Anterior cingulate cortex (tissue), 58 donors: ENCODE results near the gene DNAJC27.
A peak's percentile ranks its signal among the peaks of the same experiment; 100 is the strongest.

Experiments
- DNase-seq, 58 donors: peaks; one replicate each; lab custom pipeline; 2025; lab: John Stamatoyannopoulos, UW

DNAJC27 gene

GRCh38 chr2:24972315-24972961, 683 bp upstream of the DNAJC27 start:
- DNase-seq = peak in 22 of 58 donors; percentile 5 to 60 (median 34)

- peak in 25 of 58 donors; percentile 37 to 79 (median 61) for DNase-seq
Observed at GRCh38 chr2:24971286-24971535, 544 bp downstream of the DNAJC27 start.

- no peak for DNase-seq
Observed at GRCh38 chr2:24970483-24971285, 1.1 kb downstream of the DNAJC27 start.

GRCh38 chr2:24969784-24970183, 2.0 kb downstream of the DNAJC27 start:
- DNase-seq = no peak

- peak in 1 of 58 donors; percentile 8 for DNase-seq
Observed at GRCh38 chr2:24961903-24962302, 9.9 kb downstream of the DNAJC27 start.

- DNase-seq = no peak
Observed at GRCh38 chr2:24959761-24960160, 12.0 kb downstream of the DNAJC27 start.

- no peak for DNase-seq
Observed at GRCh38 chr2:24958411-24958935, 13.3 kb downstream of the DNAJC27 start.

- DNase-seq = no peak
Observed at GRCh38 chr2:24957976-24958375, 13.8 kb downstream of the DNAJC27 start.

GRCh38 chr2:24957221-24957620, 14.5 kb downstream of the DNAJC27 start:
- DNase-seq = no peak

- DNase-seq = no peak
Observed at GRCh38 chr2:24955921-24956320, 15.8 kb downstream of the DNAJC27 start.

- DNase-seq = no peak
Observed at GRCh38 chr2:24955232-24955631, 16.5 kb downstream of the DNAJC27 start.

DNA sequence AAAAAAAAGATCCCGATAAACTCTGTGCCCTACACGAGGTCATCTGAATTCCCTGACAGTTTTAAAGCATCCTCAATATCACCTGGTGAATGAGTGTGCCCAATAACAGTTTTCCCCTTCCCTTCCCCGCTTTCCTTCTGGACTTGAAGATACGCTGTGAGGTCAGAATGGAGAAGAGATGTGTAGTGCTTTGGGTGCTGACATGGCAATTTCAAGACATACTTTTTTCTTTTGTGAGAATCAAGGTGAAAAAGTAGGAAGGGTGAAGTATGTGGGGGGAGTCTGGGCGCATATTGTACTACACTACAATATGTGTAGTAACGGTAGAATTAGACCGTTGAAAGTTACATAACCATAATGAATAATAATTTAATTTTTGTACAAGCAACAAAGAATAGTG, 21.7 kb downstream of the DNAJC27 start:
- DNase-seq = no peak

DNA sequence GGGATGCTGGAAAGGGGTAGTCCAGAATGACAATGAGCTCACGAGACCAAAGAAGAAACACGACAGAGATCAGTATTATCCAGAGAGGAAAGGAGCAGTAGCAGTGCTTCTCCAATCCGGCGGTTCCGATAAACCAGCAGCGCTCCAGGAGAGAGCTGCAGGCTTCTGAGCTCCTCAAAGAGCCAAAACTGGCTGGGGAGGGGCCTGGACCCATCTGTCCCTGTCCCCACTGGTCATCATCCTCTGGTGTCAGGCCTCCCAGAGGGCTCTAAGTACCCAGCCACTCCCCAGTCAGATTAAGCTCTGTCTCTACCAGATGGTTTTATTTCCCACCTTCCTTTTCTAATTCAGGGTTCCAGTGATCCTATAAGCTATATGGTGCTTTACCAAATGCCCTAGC, 23.2 kb downstream of the DNAJC27 start:
- DNase-seq = no peak

DNA sequence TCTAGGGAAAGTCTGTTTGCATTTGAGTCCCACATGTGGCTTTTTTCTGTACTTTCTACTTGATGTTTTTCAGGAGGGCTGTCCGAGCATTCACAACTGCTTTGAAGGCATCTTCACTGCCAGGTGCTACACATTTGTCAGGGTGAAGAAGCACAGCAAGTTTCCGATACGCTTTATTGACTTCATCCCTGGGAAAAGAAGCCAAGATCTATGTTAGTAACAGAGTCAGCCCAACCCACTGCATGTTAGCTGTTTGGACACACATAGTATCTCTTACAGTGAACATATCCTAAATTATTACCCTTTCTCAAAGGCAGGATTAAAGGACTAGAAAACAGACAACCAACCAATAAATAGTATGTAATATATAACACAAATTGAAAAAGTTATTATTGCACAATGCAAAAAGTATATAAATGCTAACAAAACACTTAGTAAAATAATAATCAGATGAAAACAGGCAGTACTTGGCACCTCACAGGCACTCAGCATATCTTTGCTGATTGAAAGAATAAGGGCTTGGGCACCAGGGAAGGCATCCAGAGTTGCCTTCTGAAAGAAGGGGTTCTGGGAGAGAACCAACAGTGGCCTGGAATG, 24.1 kb downstream of the DNAJC27 start:
- no peak for DNase-seq

DNA sequence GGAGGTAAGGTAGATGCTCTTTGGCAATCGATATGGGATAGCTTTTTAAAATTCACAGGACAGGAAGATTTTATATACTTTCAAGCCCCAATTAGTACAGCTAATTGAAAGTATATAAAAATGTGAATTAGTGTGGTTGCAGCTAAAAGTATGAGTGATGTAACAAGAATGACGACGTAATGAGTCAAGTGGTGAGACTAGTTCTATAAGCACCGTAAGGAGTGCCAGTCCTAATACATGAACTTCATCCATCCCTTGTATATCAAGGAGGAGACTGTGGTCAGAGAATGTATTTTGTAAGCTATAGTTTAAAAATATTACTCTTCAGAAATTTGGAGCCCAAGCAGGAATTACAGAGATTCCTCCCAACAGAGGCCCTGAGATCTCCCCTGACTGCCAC, 25.8 kb downstream of the DNAJC27 start:
- no peak for DNase-seq

DNA sequence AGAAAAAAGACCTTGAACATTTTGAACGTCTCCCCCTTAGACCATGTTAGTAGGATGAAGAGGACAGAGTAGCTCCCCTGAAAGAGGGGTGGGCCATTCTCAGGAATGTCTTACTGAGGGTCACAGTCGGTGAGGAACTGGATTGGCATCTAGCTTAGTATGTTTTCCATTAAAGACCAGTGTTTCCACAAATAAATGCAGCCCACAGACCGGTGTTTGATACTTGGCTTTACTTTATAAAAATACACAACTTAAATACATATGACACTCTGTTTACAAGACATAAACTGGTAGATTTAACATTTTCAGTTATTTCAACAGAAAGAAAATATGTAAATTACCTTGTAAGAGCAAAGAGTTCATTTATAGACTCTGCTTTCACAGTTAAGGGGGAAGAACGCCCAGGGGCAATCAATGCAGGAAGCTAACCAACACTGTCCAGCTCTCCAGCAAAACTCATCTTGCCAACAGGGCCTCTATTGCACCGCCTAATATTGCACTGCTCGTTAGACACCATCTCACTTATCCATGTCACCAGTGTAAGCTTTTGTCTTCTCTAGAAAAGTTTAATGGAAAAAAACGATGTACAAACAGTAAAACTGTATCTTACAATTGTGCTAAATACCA, 28.2 kb downstream of the DNAJC27 start:
- DNase-seq = no peak

GRCh38 chr2:24939353-24939752, 32.4 kb downstream of the DNAJC27 start:
- no peak for DNase-seq

GRCh38 chr2:24937236-24937635, 34.5 kb downstream of the DNAJC27 start:
- no peak for DNase-seq

- no peak for DNase-seq
Observed at GRCh38 chr2:24935145-24935544, 36.6 kb downstream of the DNAJC27 start.

DNA sequence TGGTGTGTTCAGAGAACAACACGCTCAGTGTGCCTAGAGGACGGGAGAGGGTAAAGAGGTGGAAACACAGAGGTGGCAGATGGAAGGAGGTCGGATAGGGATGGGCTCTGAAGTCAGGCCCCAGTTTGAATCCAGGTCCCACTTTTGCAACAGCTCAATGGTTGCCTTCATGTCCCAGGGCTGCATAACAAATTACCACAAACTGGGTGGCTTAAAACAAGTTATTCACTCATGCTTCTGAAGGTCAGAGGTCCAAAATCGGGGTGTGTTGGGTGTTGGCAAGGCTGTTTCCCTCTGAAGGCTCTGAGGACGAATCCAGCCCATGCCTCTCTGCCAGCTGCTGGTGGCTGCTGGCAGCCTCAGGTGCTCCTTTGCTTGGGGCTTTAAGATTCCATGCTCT, 39.0 kb downstream of the DNAJC27 start:
- DNase-seq = no peak

DNA sequence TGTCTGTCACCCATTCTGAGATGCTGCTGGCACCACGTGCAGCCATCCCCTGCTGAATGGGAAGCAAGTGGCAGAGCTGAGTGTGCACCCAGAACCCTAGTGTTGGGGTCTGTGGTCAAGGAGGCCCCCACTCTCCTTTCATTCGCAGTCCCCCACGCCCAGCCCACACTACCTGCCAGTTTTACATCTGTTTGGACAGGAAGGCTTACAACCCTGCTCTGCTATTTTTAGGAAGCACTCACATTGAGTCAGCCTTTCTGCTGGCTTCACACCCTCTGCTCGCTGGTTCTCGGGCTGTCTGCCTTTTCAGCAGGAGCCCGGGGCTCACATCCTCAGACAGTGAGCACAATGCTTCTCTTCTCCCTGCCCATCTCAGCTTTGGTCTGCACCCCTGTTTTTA, 41.0 kb downstream of the DNAJC27 start:
- DNase-seq = peak in 14 of 58 donors; percentile 26 to 48 (median 38)
